SK-N-MC (cell line): Measurements from ENCODE around the gene HMX2.

Source experiments
- EZH2 ChIP-seq: fragments of 200-600 bp; sonication (generic); IDR thresholded peaks from one replicate; pipeline ENCODE4 v1.6.1; 2017; ENCODE audit warnings: antibody characterized with exemption
- FOXP2 ChIP-seq: optimal IDR thresholded peaks from 2 replicates; pipeline ENCODE3; 2011; ENCODE audit warnings: mild to moderate bottlenecking, moderate library complexity; ENCODE audit not compliant: insufficient read depth; ENCODE audit errors: extremely low read length, control extremely low read depth
- POLR2AphosphoS5 ChIP-seq: IDR thresholded peaks from 2 replicates; pipeline ENCODE4 v1.6.1; 2012; ENCODE audit warnings: mild to moderate bottlenecking, low read depth, low read length, borderline replicate concordance

DNA sequence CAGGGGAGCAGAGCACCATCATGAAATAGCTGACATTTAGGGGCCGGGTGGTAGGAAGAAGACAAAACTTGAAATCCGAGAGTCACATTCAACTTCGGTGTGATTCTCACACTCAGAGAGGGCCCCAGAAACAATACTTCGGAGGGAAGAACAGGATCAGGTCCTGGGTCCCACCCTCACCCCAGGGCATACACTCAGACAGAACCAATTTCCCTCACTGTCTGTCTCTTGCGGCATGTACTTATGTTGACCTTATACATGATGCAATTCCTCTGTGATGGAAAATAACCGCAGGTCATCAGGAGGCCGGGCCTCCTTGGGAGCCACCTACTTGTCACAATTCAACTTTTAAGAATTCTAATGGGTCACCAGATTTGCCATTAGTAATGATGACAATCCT is 38.5 kb upstream of the HMX2 start:
- TF ChIP-seq POLR2AphosphoS5: no peak
- no peak for TF ChIP-seq EZH2
- TF ChIP-seq FOXP2: no peak
